Measurements from ENCODE around the gene ATP6V1G1. TPM values are rescaled to one million over a fixed set of nuclear protein-coding genes. Genes with fewer than 3 reads are reported as not detected.

Gene ATP6V1G1
- total RNA-seq, 2 experiments from 2014 or later: 99.0 to 117 TPM

DNA sequence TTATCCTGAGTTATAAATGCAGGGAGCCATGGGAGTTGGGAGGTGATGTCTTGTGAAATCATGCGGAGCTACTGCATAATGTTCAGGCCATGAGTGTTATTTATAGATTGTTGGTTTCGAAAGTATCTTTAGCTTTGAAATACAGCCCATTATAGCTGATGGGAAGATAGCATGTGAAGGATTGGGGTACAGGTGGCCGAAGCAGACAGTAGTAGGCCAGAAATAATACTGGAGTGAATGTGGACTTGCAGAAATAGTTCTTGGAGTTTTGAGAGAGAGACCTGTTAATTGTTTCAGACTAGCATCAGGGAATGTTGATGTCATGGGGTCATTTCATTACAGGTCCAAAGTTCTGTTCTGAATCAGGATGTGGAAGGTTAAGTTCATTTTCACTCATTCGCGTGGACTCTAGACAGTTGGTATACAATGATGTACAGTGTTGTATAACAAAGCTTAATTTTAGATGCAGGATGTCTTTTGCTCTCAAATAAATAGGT is 3.8 kb downstream of the ATP6V1G1 start:
- no peaks in the 10 kb centered on the region for H3K9me3 ChIP-seq (ENCODE audit: low read length)
- H3K4me3 ChIP-seq (ENCODE audit: low read depth, low read length, poor library complexity, severe bottlenecking): peak overlapping the region; percentile 50
- peaks cover 82% of the 10 kb centered on the region for H3K79me2 ChIP-seq (ENCODE audit: insufficient read depth, low read depth, low read length)
- CTCF ChIA-PET (ENCODE audit: unreplicated experiment): interaction anchor here (0.6 to 2.5 kb wide), 7 partner anchors 8 to 62 kb away, joined by 3 to 22 read pairs (median 7); no protein-coding TSS in a partner anchor
- POLR2A ChIA-PET: interaction anchor here (0.9 to 3.0 kb wide), 7 partner anchors 9 to 51 kb away, joined by 3 to 47 read pairs (median 6); partner anchors contain the start of gene TMEM268
- H3K27ac ChIP-seq (ENCODE audit: low read depth, low read length, poor library complexity, severe bottlenecking): peak overlapping the region; percentile 67
- H3K4me2 ChIP-seq (ENCODE audit: low read length): peak overlapping the region; percentile 72
- peaks cover 27% of the 10 kb centered on the region for H4K20me1 ChIP-seq (ENCODE audit: insufficient read depth, low read length)
- H3K36me3 ChIP-seq (ENCODE audit: insufficient read depth, low read length): peaks cover 52% of the 10 kb centered on the region
- TF ChIP-seq, protein P1, sequence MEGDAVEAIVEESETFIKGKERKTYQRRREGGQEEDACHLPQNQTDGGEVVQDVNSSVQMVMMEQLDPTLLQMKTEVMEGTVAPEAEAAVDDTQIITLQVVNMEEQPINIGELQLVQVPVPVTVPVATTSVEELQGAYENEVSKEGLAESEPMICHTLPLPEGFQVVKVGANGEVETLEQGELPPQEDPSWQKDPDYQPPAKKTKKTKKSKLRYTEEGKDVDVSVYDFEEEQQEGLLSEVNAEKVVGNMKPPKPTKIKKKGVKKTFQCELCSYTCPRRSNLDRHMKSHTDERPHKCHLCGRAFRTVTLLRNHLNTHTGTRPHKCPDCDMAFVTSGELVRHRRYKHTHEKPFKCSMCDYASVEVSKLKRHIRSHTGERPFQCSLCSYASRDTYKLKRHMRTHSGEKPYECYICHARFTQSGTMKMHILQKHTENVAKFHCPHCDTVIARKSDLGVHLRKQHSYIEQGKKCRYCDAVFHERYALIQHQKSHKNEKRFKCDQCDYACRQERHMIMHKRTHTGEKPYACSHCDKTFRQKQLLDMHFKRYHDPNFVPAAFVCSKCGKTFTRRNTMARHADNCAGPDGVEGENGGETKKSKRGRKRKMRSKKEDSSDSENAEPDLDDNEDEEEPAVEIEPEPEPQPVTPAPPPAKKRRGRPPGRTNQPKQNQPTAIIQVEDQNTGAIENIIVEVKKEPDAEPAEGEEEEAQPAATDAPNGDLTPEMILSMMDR (conservative IDR thresholded peaks at IDR 0.05; ENCODE audit: low read length): no peak
- no peak for TF ChIP-seq EZH2phosphoT487 (IDR thresholded peaks at IDR 0.05; ENCODE audit: borderline replicate concordance, low read depth, low read length)
- H3K9me2 ChIP-seq (ENCODE audit: insufficient read depth, low read length): no peaks in the 10 kb centered on the region
- H3K4me1 ChIP-seq (ENCODE audit: insufficient read depth, low read length, poor library complexity, severe bottlenecking): peaks cover 41% of the 10 kb centered on the region
- no peak overlapping the region for H2AFZ ChIP-seq (ENCODE audit: low read length)
- DNase-seq (ENCODE audit: low spot score): no peak
- intact Hi-C loops (cut with micrococcal nuclease; ENCODE audit: unreplicated experiment): no loop called here
- no TSS peak for BruUV-seq (replicated peaks)

DNA sequence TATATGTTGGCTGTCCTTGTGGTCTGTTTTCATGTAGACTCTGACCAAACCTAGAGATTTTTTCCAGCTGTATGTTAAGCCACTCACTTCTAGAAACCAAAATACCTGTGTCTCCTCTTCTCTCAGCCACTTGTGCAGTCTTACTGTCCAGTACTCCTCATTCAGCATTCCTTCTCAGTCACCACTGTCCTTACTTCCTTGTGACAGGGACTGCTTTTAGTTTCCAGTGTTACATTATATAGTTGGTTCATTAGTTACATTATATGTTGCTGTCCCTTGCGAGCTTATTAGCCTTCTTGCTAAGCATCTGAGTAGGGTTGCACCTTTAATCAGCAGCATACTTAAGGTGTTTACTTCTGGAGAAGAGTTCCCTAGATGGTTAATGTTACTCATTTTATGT is 4.3 kb downstream of the ATP6V1G1 start:
- peaks cover 27% of the 10 kb centered on the region for H4K20me1 ChIP-seq (ENCODE audit: insufficient read depth, low read length)
- H3K9me2 ChIP-seq (ENCODE audit: insufficient read depth, low read length): no peaks in the 10 kb centered on the region
- TF ChIP-seq, protein P1 (conservative IDR thresholded peaks at IDR 0.05; ENCODE audit: low read length): no peak
- no peak for TF ChIP-seq EZH2phosphoT487 (IDR thresholded peaks at IDR 0.05; ENCODE audit: borderline replicate concordance, low read depth, low read length)
- ChIA-PET CTCF (ENCODE audit: unreplicated experiment) (interaction anchor here (0.6 to 2.5 kb wide), 11 partner anchors 9 to 105 kb away, joined by 3 to 22 read pairs (median 5); no protein-coding TSS in a partner anchor), POLR2A (interaction anchor here (0.6 to 3.0 kb wide), 11 partner anchors 10 to 327 kb away, joined by 3 to 47 read pairs (median 5); partner anchors contain the start of gene TMEM268)
- peak overlapping the region; percentile 67 for H3K27ac ChIP-seq (ENCODE audit: low read depth, low read length, poor library complexity, severe bottlenecking)
- intact Hi-C loops (cut with micrococcal nuclease; ENCODE audit: unreplicated experiment): loop anchor here (1.0 kb wide), 1 partner anchor 61 kb away; no protein-coding TSS in a partner anchor
- H3K4me3 ChIP-seq (ENCODE audit: low read depth, low read length, poor library complexity, severe bottlenecking): peak overlapping the region; percentile 50
- no peak overlapping the region for H2AFZ ChIP-seq (ENCODE audit: low read length)
- no peaks in the 10 kb centered on the region for H3K9me3 ChIP-seq (ENCODE audit: low read length)
- H3K4me1 ChIP-seq (ENCODE audit: insufficient read depth, low read length, poor library complexity, severe bottlenecking): peaks cover 39% of the 10 kb centered on the region
- H3K36me3 ChIP-seq (ENCODE audit: insufficient read depth, low read length): peaks cover 56% of the 10 kb centered on the region
- peaks cover 82% of the 10 kb centered on the region for H3K79me2 ChIP-seq (ENCODE audit: insufficient read depth, low read depth, low read length)
- no peak for DNase-seq (ENCODE audit: low spot score)
- H3K4me2 ChIP-seq (ENCODE audit: low read length): peak overlapping the region; percentile 72
- BruUV-seq (replicated peaks): no TSS peak

DNA sequence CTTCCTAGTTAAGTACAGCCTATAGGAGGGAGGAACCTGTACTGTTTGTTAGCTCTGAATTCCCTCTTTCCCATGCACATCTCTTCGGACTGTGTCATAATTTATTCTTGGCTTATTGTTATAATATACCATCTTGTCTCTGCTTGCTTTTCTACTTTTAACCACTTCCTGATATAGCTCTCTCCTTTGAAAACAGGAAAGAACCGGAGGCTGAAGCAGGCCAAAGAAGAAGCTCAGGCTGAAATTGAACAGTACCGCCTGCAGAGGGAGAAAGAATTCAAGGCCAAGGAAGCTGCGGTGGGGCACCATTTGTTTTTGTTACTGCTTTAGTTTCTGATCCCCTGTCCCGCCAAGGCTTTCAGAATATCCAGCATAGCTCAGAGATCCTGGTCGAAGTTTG is 4.8 kb downstream of the ATP6V1G1 start:
- no peaks in the 10 kb centered on the region for H3K9me3 ChIP-seq (ENCODE audit: low read length)
- peaks cover 27% of the 10 kb centered on the region for H4K20me1 ChIP-seq (ENCODE audit: insufficient read depth, low read length)
- BruUV-seq (replicated peaks): no TSS peak
- peaks cover 60% of the 10 kb centered on the region for H3K36me3 ChIP-seq (ENCODE audit: insufficient read depth, low read length)
- H3K79me2 ChIP-seq (ENCODE audit: insufficient read depth, low read depth, low read length): peaks cover 82% of the 10 kb centered on the region
- peak; percentile 70 for DNase-seq (ENCODE audit: low spot score)
- ChIA-PET POLR2A (interaction anchor here (0.6 to 3.0 kb wide), 15 partner anchors 9 to 327 kb away, joined by 3 to 47 read pairs (median 4); no protein-coding TSS in a partner anchor), CTCF (ENCODE audit: unreplicated experiment) (interaction anchor here (0.6 to 2.5 kb wide), 11 partner anchors 9 to 106 kb away, joined by 3 to 22 read pairs (median 5); no protein-coding TSS in a partner anchor)
- peak overlapping the region; percentile 72 for H3K4me2 ChIP-seq (ENCODE audit: low read length)
- H3K27ac ChIP-seq (ENCODE audit: low read depth, low read length, poor library complexity, severe bottlenecking): peak overlapping the region; percentile 67
- no peaks in the 10 kb centered on the region for H3K9me2 ChIP-seq (ENCODE audit: insufficient read depth, low read length)
- no peak for TF ChIP-seq EZH2phosphoT487 (IDR thresholded peaks at IDR 0.05; ENCODE audit: borderline replicate concordance, low read depth, low read length)
- TF ChIP-seq, protein P1 (conservative IDR thresholded peaks at IDR 0.05; ENCODE audit: low read length): peak; percentile 72
- H3K4me1 ChIP-seq (ENCODE audit: insufficient read depth, low read length, poor library complexity, severe bottlenecking): peaks cover 36% of the 10 kb centered on the region
- no peak overlapping the region for H2AFZ ChIP-seq (ENCODE audit: low read length)
- intact Hi-C loops (cut with micrococcal nuclease; ENCODE audit: unreplicated experiment): loop anchor here (1.0 kb wide), 1 partner anchor 61 kb away; no protein-coding TSS in a partner anchor
- peak overlapping the region; percentile 50 for H3K4me3 ChIP-seq (ENCODE audit: low read depth, low read length, poor library complexity, severe bottlenecking)

Measured in OCI-LY7 (cell line).